ENCODE data around the gene BTG4.
A peak's percentile ranks its signal among the peaks of the same experiment; 100 is the strongest.

The BTG4 gene

GRCh38 chr11:111530091-111530490, 17.9 kb upstream of the BTG4 start:
- no peak overlapping the region for H3K4me3 ChIP-seq (replicated peaks; ENCODE audit: low read depth, low read length)
- DNase-seq (ENCODE audit: extremely low read depth, low read depth): no peak
- no peak for TF ChIP-seq CTCF (IDR thresholded peaks at IDR 0.05; ENCODE audit: low read depth, low read length, missing control alignments)

GRCh38 chr11:111528557-111528956, 16.4 kb upstream of the BTG4 start:
- peak; percentile 12 for TF ChIP-seq CTCF (IDR thresholded peaks at IDR 0.05; ENCODE audit: low read depth, low read length, missing control alignments)
- no peak for DNase-seq (ENCODE audit: extremely low read depth, low read depth)
- H3K4me3 ChIP-seq (replicated peaks; ENCODE audit: low read depth, low read length): no peak overlapping the region

- no peak overlapping the region for H3K4me3 ChIP-seq (replicated peaks; ENCODE audit: low read depth, low read length)
- no peak for TF ChIP-seq CTCF (IDR thresholded peaks at IDR 0.05; ENCODE audit: low read depth, low read length, missing control alignments)
- DNase-seq (ENCODE audit: extremely low read depth, low read depth): no peak
These were observed 15.1 kb upstream of the BTG4 start for GRCh38 chr11:111527279-111527678.

- no peak overlapping the region for H3K4me3 ChIP-seq (replicated peaks; ENCODE audit: low read depth, low read length)
- no peak for DNase-seq (ENCODE audit: extremely low read depth, low read depth)
- no peak for TF ChIP-seq CTCF (IDR thresholded peaks at IDR 0.05; ENCODE audit: low read depth, low read length, missing control alignments)
These were observed 14.3 kb upstream of the BTG4 start for GRCh38 chr11:111526501-111526900.

- no peak for DNase-seq (ENCODE audit: extremely low read depth, low read depth)
- no peak for TF ChIP-seq CTCF (IDR thresholded peaks at IDR 0.05; ENCODE audit: low read depth, low read length, missing control alignments)
- no peak overlapping the region for H3K4me3 ChIP-seq (replicated peaks; ENCODE audit: low read depth, low read length)
These were observed 13.3 kb upstream of the BTG4 start for GRCh38 chr11:111525456-111525855.

GRCh38 chr11:111524056-111524455, 11.9 kb upstream of the BTG4 start:
- no peak for TF ChIP-seq CTCF (IDR thresholded peaks at IDR 0.05; ENCODE audit: low read depth, low read length, missing control alignments)
- no peak overlapping the region for H3K4me3 ChIP-seq (replicated peaks; ENCODE audit: low read depth, low read length)
- no peak for DNase-seq (ENCODE audit: extremely low read depth, low read depth)

GRCh38 chr11:111523343-111523742, 11.2 kb upstream of the BTG4 start:
- TF ChIP-seq CTCF (IDR thresholded peaks at IDR 0.05; ENCODE audit: low read depth, low read length, missing control alignments): no peak
- H3K4me3 ChIP-seq (replicated peaks; ENCODE audit: low read depth, low read length): no peak overlapping the region
- DNase-seq (ENCODE audit: extremely low read depth, low read depth): no peak

Data from HFF-Myc (cell line).